ENCODE results near the gene PKD2.

PKD2 gene

GRCh38 chr4:88002786-88003185 is 4.6 kb upstream of the PKD2 start:
- Histone ChIP-seq H3K27ac (no peak overlapping the region), H3K4me3 (IDR thresholded peaks at IDR 0.05; ENCODE audit: insufficient read depth, low read depth, low read length) (no peak overlapping the region), H4K20me1 (ENCODE audit: insufficient read depth) (no peaks in the 10 kb centered on the region), H3K36me3 (ENCODE audit: insufficient read depth) (no peaks in the 10 kb centered on the region), H3K9ac (no peak overlapping the region), H2AFZ (ENCODE audit: low read depth) (no peak overlapping the region), H3K4me1 (ENCODE audit: low read depth, poor library complexity, severe bottlenecking) (no peaks in the 10 kb centered on the region), H3K27me3 (ENCODE audit: insufficient read depth, low read depth) (peaks cover 7% of the 10 kb centered on the region; the same call in 1 of the 2 replicates), H3K4me2 (no peak overlapping the region), H3K79me2 (ENCODE audit: insufficient read depth, low read depth) (no peaks in the 10 kb centered on the region)
- TF ChIP-seq CTCF (conservative IDR thresholded peaks at IDR 0.05; ENCODE audit: low read depth, low read length) = no peak

GRCh38 chr4:88003261-88003660 is 4.2 kb upstream of the PKD2 start:
- Histone ChIP-seq H3K27me3 (ENCODE audit: insufficient read depth, low read depth) (peaks cover 7% of the 10 kb centered on the region; the same call in 1 of the 2 replicates), H3K4me2 (no peak overlapping the region), H3K4me3 (IDR thresholded peaks at IDR 0.05; ENCODE audit: insufficient read depth, low read depth, low read length) (no peak overlapping the region), H2AFZ (ENCODE audit: low read depth) (no peak overlapping the region), H3K79me2 (ENCODE audit: insufficient read depth, low read depth) (peaks cover under 1% of the 10 kb centered on the region; the same call in 1 of the 2 replicates), H3K9ac (no peak overlapping the region), H3K4me1 (ENCODE audit: low read depth, poor library complexity, severe bottlenecking) (no peaks in the 10 kb centered on the region), H3K36me3 (ENCODE audit: insufficient read depth) (no peaks in the 10 kb centered on the region), H4K20me1 (ENCODE audit: insufficient read depth) (no peaks in the 10 kb centered on the region), H3K27ac (no peak overlapping the region)
- no peak for TF ChIP-seq CTCF (conservative IDR thresholded peaks at IDR 0.05; ENCODE audit: low read depth, low read length)

GRCh38 chr4:88005076-88005475 is 2.4 kb upstream of the PKD2 start:
- TF ChIP-seq CTCF (conservative IDR thresholded peaks at IDR 0.05; ENCODE audit: low read depth, low read length) = no peak
- Histone ChIP-seq H4K20me1 (ENCODE audit: insufficient read depth) (peaks cover 11% of the 10 kb centered on the region; the same call in 1 of the 2 replicates), H3K79me2 (ENCODE audit: insufficient read depth, low read depth) (peaks cover 15% of the 10 kb centered on the region), H3K9ac (no peak overlapping the region), H3K27ac (no peak overlapping the region), H3K4me1 (ENCODE audit: low read depth, poor library complexity, severe bottlenecking) (peaks cover 15% of the 10 kb centered on the region), H3K4me2 (no peak overlapping the region), H2AFZ (ENCODE audit: low read depth) (no peak overlapping the region), H3K4me3 (IDR thresholded peaks at IDR 0.05; ENCODE audit: insufficient read depth, low read depth, low read length) (no peak overlapping the region), H3K36me3 (ENCODE audit: insufficient read depth) (no peaks in the 10 kb centered on the region), H3K27me3 (ENCODE audit: insufficient read depth, low read depth) (peaks cover 7% of the 10 kb centered on the region; the same call in 1 of the 2 replicates)

GRCh38 chr4:88005946-88006345 is 1.5 kb upstream of the PKD2 start:
- Histone ChIP-seq H3K27me3 (ENCODE audit: insufficient read depth, low read depth) (peaks cover 7% of the 10 kb centered on the region; the same call in 1 of the 2 replicates), H3K4me2 (no peak overlapping the region), H3K9ac (no peak overlapping the region), H3K79me2 (ENCODE audit: insufficient read depth, low read depth) (peaks cover 23% of the 10 kb centered on the region), H4K20me1 (ENCODE audit: insufficient read depth) (peaks cover 11% of the 10 kb centered on the region; the same call in 1 of the 2 replicates), H3K27ac (no peak overlapping the region), H3K4me3 (IDR thresholded peaks at IDR 0.05; ENCODE audit: insufficient read depth, low read depth, low read length) (no peak overlapping the region), H3K4me1 (ENCODE audit: low read depth, poor library complexity, severe bottlenecking) (peaks cover 24% of the 10 kb centered on the region), H3K36me3 (ENCODE audit: insufficient read depth) (no peaks in the 10 kb centered on the region), H2AFZ (ENCODE audit: low read depth) (no peak overlapping the region)
- no peak for TF ChIP-seq CTCF (conservative IDR thresholded peaks at IDR 0.05; ENCODE audit: low read depth, low read length)
